ENCODE measurements around the gene SCLT1.
"Not testable (repeated sequence)": the region's sequence is repeated elsewhere in the genome, so short reads cannot be mapped to it uniquely, and the experiment has no call there.

The SCLT1 gene

DNA sequence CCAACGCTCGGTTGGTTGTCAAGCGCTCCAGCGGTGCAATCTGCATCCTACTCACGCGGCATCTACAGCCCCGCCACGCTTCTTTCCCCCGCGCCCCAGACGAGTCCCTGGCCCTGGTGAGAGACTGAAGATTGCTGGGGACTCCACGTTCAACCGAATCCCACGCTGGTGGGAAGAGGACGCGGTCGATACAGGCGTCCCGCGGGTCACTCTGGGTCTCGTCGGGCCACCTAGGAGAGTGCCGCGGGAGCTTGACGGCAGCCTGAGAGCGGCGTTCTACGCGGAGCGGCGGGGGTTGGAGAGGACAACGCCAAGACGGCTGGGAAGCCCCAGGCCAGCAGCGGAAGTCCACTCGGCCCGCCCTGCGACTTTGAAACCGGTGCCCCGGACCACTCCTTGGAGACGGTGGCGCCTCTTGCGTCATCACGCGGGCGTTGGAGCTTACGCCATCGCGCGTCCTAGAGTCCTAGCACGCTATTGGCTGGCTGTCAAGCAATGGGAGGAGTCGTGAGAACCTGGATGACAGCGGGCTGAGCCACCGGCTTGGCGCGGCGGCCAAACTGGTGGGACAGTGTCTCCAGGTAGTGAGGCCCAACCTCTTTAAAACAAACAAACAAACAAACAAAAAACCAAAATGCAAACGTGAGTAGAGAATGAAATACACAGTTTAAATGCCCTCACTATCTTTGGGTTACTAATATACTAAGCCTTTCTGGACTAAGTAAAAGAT lies at the start of gene SCLT1:
Gene SCLT1, minus strand, starts transcription at position 349 of the 730 bp plus-strand sequence. CDS start 436 bp downstream, outside the sequence.
- peak; percentile 87 to 90 for DNase-seq (ENCODE audit: low read depth in 2 of 2)

DNA sequence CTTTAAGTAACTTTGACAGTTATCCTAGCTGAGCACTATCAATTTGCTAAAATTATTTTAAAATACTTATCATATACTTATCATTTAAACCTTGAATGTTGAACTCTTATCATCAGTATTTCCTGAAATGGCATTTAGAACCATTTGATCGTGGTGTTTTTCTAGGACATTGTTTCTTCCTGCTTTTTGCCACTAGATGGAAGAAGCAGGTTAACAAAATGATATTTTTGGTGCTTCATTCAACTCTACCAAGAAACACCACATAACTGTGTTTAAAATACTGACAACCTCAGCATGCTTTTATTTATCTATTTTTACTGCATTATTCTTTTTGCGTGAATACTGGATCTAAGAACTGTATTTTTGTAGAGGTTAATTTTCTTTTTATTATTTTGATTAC lies 47.2 kb upstream of the SCLT1 start:
- no peak for DNase-seq (ENCODE audit: low read depth in 2 of 2)

DNA sequence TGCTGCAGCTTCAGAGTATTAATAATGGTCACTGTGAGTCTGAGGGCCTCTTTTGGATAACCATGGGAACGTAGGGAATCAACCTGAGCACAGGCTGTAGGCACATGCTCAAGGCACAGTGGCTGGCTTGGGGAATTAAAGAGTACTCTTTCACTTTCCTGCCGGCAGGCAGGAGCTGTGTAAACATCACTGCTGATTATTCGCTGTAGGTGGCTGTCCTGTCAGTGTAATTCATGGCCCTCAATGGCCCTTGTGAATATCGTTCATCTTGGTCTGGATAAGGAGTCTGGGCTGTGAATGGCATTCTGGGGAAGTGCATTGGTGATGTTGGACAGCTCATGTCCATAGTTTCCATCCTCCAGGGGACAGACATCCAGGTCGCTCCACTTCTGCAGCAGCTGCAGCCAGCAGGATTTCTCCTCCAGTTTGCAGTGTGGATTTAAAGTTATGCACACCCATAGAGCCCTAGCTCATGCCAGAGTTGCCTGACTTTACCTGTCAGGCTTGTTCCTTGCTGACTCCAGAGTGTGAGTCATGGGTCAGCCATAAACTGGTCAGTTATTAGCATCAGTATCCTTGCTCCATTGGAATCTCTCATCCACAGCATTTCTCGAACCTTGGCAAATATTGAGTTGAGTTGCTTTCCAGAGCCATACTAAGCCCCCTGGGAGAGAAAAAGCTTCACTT lies 45.6 kb upstream of the SCLT1 start:
- DNase-seq (ENCODE audit: low read depth in 2 of 2): no peak

DNA sequence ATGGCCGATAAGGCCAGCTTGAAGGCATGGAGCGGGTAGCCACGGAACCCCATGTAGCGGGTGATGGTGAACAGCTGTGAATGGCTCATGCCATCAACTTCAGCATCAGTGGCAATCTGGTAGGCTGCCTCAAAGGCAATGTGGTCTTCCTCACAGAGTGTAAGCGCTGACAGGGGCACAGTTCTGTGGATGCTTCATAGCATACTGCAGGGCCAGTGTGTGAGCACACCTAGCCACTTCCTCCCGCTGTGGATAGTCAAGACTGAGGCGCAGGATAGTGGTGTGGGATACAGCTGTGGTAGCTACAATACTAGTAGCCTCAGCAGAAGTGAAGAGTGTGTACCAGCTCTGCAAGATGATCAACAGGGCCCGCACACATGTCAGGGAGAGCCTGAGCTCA lies 43.1 kb upstream of the SCLT1 start:
- DNase-seq (ENCODE audit: low read depth in 2 of 2): no peak

DNA sequence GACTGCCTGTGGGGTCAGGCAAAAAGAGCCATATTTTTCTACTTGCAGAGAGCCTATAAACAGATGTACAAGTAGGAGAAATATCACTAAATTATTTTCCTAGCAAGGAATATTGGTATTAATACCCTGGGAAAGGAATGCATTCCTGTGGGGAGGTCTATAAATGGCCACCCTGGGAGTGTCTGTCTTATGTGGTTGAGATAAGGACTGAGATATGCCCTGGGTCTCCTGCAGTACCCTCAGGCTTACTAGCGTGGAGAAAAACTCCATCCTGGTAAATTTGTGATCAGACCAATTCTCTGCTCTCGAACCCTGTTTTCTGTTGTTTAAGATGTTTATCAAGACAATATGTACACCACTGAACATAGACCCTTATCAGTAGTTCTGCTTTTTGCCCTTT lies 38.0 kb upstream of the SCLT1 start:
- DNase-seq (ENCODE audit: low read depth in 2 of 2): no peak

DNA sequence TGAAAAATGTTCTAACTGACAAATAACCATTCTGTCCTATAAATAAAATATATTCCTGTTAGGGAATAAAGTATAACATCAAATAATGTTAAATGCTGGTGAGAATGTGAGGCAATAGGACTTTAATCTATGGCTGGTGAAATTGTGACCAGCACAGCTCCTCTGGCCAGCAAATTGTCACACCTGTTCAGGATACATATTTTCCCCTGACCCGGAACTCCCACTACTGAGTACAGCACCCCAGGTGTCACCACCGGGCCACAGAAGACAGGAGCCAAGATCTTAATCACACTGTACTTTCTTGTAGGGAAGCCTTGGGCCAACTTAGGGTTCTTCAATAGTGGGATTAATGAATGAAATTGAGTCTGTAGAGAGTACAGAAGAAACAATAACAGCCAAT lies 35.8 kb upstream of the SCLT1 start:
- DNase-seq (ENCODE audit: low read depth in 2 of 2): no peak

DNA sequence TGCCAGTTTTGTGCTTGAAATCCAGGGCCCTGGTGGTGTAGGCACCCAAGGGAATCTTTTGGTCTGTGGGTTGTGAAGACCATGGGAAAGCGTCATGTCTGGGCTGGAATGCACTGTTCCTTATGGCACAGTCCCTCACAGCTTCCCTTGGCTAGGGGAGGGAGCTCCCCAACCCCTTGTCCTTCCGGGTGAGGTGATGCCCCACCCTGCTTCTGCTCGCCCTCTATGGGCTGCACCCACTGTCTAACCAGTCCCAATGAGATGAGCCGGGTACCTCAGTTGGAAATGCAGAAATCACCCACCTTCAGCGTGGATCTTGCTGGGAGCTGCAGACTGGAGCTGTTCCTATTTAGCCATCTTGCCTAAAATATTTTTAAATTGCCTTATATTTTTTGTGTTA lies 33.3 kb upstream of the SCLT1 start:
- not testable (repeated sequence) for DNase-seq (ENCODE audit: low read depth in 2 of 2)

DNA sequence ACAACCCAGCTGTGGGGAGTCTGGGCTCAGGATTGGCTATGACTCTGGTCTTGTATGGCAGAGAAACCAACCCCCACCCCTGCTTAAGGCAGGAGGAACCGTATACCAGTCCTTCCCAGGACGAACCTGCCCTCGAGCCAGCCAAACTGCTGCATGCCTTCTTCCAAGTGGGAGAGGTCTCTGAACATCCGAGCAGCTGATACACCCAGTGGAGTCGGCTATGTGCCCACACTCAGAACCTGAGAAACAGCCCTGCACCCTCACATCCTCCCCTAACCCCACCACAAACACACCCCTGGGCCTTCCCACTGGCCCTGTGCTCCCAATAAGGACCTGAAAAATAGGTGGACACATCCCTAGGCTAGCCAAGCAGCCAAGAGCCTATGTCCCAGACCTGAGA lies 24.4 kb upstream of the SCLT1 start:
- no peak for DNase-seq (ENCODE audit: low read depth in 2 of 2)

DNA sequence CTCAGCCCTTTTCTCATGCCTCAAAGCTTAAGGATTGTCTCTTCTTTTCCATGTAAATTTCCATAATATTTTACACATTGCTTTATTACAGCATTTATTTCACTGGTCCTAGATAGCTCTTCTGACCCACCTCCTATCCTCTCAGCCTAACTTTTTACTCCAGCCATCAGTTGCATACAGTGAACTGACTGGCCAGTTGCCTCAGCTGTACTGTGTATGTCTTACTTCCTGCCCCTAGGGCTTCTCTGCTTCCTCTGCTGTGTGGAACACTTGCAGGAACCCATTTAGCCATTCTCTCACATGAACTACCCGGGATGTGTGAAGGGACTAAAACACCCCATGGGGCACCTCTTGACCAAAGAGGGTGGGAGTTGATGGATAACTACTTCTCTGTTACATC lies 20.6 kb upstream of the SCLT1 start:
- DNase-seq (ENCODE audit: low read depth in 2 of 2): no peak

DNA sequence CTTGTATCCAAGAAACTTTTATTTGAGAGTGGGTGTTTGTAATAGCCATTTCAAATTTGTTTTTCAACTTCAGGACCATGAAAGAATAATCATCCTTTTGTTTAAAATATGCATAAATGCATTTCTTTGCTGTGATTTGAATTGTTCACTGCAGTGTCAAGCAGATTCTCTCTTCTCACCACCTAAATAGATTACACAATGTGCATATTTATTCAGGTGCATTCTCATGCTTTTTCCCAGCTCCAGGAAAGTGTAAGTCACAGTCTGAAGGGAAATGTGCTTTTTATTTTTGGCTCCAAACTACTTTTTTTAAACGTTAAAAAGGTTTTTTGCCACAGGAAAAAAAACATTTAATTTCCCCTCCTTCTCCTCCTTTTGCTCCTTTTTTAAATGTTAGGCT lies 20.1 kb upstream of the SCLT1 start:
- DNase-seq (ENCODE audit: low read depth in 2 of 2): no peak

DNA sequence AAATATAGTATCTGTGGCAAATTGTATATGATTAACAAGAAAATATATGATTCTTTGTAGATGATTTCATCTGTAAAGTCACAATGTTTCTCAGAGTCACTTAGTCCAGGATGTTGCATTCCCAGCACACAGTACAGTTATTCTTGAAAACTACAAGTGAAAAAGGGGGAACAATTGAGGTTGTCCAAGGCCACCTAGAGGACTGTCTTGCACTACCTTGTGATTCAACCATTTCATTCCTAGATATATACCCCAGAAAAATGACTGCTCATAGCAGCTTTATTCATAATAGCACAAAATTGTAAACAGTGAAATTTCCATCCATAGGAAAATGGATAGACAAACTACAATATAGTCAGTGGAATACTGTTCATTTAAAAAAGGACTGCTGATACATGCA lies 18.6 kb upstream of the SCLT1 start:
- DNase-seq (ENCODE audit: low read depth in 2 of 2): no peak

DNA sequence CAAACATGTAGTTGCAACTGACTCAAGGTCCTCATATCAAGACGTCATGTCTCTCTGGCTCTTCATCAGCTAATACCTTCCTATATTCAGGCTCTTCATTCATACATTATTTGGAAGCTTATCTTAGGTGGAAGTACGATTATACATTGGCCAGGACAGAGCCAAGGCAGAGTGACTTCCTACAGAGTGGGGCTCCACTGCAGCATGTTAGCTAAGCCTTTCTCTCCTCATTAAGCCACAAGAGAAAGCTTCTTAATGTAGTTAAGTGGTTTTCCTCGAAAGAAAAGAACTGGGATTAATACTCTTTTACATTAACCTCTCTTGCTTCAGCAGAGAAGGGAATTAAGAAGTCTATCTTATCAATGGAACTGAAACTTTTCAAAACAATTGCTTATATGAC lies 17.6 kb upstream of the SCLT1 start:
- no peak for DNase-seq (ENCODE audit: low read depth in 2 of 2)

DNA sequence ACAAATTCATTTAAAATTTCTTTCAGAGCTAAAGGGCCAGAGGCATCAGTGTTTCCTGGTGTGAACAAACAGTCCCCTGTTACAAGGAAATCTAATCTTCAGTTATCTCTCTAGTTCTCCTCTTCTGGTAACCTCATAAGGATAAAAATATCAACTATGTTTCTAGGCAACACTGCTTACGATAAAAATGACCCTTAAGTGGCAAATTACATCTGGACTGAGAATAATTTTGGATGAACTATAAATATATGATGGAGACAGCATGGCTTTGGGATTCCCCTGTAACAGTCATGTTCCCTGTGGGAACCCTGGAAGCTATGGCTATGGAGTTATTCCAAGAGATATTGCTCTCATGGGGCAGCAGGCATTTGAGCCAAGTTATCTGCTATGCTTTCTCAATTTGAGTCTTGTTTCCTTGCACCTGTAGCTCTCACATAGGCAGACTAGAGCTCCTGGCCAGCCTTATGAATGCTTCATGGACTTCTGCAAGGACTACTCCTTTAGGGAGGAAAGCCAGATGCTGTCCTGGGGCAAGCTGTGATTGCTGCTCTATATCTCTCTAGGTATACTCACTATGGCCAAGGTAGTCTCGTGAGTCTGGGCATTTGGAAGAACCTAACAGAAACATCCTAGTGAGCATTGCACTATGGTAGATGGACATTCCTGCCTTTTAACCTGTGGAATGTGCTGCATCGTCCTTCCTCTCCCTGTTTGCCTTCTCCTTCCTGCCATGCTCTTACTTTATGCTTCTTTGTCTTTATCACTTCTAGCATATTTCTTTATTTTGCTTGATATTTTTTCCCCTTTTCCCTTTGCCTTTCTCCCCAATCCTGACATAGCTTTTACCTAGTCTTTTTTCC lies 16.9 kb upstream of the SCLT1 start:
- DNase-seq (ENCODE audit: low read depth in 2 of 2): no peak

DNA sequence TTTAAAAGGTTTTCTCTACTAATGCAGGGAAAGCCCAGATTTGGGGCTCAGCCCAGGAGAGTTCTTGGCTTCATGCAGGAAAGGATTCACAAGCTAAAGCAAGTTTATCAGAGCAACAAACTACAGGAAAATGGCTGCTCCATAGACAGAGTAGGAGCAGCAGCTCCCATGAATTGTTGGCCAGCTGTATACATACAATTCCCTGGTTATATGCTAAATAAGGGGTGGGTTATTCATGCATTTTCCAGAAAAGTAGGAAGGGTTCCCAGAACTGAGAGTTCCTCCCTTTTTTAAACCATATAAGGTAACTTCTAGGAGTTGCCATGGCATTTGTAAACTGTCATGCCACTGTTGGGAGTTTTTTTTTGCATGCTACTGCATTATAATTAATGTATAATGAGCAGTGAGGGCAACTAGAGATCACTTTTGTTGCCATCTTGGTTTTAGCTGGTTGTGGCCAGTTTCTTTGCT lies 5.2 kb upstream of the SCLT1 start:
- no peak for DNase-seq (ENCODE audit: low read depth in 2 of 2)

DNA sequence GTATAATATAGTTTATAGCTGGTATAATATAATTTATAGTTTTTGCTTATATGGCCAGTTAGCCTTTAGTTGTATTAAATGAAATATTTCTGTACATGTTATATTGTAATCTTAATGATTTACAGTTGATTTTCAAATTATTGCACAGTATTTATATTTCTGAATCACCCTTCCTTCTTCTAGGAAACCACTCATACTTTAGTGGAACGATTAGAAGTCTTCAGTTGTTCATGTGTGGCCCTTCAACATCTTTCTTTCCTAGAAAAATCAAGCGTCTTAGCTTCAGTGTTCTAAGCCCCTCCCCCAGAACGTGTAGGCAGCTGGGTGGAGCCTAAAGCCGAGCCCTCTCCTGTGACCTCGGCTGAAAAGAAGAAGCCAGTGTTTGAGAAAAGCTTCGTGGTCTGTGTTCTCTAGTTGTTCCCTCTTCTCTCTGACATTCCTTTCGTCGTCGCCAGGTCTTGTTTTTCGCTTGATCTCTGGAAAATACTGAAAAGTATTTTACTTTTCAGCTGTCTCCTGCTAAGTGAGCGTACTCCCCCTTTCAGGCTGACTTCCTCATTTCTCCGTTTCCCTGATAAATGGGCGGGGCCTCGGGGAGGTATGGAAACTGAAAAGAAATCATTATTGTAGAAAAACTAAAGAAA lies 2.6 kb upstream of the SCLT1 start, which contains the start of gene C4orf33:
Gene C4orf33, plus strand, starts transcription at position 342 of the 644 bp plus-strand sequence. CDS start 6,459 bp downstream, outside the sequence.
- peak; percentile 56 to 74 for DNase-seq (ENCODE audit: low read depth in 2 of 2)

DNA sequence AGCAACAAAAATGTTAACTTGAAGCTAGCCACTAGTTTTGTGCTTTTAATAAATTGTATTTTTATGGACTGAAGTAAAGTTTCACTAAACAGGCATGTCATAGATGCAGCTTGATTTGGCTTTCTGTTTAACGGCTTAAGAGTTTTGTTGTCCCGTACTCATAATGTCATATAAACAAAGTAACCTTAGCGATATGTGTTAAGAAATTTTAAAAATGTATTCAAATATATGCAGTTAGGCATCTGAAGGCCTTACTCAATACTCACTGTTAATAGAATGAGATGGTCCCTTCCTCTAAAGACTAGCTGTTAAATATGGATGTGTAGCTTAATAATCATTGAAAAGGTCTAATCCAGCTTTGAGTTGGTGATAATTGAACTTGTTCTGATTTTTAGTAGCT lies 1.0 kb upstream of the SCLT1 start:
- DNase-seq (ENCODE audit: low read depth in 2 of 2): no peak

DNA sequence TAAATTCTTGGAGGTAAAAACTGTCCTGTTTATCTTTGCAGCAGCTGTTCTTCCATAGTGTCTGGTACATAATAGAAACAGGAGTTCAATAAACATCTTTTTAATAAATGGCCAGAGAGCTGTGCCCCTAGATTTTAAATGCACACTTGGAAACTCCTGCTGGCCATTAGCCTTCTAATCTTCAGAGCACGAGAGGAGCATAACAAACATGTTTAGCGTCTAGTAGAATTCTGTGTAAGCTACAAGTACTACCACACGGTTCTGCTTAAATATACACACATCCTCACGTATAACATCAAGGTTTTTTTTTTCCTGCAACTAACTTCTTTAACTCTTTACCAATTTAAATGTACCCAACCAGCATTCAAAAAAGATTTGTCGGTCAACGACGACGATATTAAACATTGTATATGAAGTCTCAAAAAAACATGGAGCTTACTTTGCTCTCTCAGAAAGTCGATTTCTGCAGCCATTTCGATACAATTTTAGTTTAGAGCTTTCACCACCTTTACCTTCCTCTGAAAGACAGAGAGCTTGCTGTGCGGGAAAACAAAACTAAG lies 628 bp downstream of the SCLT1 start:
- no peak for DNase-seq (ENCODE audit: low read depth in 2 of 2)

DNA sequence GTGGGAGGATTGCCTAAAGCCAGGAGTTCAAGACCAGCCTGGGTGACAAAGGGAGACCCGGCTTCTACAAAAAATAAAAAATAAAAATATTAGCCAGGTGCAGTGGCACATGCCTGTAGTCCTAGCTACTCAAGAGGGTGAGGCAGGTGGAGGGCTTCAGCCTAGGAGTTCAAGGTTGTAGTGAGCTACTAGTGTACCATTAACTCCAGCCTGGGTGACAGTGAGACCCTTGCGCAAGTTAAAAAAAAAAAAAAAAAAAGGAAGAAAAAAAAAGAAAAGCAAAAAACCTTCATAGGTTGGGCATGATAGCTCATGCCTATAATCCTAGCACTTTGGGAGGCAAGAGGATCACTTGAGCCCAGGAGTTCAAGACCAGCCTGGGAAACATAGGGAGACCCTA lies 5.8 kb downstream of the SCLT1 start:
- no peak for DNase-seq (ENCODE audit: low read depth in 2 of 2)

DNA sequence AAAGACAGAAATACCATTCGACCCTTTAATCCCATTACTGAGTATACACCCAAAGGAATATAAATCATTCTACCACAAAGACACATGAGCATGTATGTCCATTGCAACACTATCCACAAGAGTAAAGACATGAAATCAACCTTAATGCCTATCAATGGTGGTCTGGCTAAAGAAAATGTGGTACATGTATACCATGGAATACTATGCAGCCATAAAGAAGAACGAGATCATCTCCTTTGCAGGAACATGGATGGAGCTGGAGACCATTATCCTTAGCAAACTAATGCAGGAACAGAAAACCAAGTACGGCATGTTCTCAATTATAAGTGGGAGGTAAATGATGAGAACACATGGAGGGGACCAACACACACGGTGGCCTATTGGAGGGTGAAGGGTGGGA lies 7.9 kb downstream of the SCLT1 start:
- DNase-seq (ENCODE audit: low read depth in 2 of 2): no peak

DNA sequence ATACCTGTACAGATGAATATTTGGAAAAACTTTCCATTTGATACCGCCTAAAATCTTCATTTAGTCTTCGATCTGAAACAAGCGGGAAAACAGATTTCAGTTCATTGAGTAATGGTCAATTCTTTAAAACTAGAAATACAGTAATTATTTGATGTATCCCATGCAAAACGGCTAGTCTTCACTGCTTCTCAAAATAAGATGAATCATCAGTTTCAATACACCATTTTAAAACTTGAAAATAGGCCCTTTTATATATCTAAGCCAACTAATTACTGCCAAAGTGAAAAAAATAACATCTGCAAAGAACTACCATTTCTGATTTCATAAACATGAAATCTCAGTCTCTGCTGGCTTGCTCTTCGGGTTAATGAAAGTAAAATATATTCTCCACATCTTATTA lies 11.0 kb downstream of the SCLT1 start:
- no peak for DNase-seq (ENCODE audit: low read depth in 2 of 2)

DNA sequence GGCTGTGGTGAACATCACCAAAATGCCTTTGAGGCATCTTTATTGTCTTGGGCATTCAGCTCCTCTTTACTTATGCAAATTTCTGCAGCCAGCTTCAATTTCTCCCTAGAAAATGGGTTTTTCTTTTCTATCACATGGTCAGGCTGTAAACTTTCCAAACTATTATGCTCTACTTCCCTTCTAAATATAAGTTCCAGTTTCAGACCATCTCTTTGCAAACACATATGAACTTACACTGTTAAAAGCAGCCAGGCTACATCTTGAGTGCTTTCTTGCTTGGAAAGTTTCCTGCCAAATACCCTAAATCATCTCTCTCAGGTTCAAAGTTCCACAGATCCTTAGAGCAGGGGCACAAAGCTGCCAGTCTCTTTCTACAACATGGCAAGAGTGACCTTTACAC lies 13.2 kb downstream of the SCLT1 start:
- DNase-seq (ENCODE audit: low read depth in 2 of 2): no peak

DNA sequence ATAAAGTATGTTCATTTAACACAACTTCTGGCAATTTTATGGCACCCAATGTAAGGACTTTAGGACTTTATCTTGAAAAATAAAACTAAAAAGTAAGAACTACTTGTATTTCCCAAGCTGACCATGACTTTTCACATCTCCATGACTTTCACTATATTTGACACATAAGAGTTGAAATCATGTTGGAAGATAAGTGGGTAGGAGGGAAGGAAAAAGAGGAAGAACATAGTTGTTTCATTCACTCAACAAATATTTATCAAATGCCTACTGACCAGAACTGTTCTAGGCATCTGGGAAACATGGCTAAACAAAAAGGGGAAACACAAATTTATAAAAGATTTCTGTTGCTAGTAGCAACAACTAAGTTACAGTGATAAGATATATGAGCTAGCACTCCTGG lies 16.0 kb downstream of the SCLT1 start:
- DNase-seq (ENCODE audit: low read depth in 2 of 2): no peak

Measured in stimulated activated CD8-positive, alpha-beta memory T cell treated with anti-CD3 and anti-CD28 coated beads, Interleukin-15, amount 100 ng/mL, for 4 hours (primary cell).